ENCODE results near the gene ATP5PD.
"Not testable (repeated sequence)": the region's sequence is repeated elsewhere in the genome, so short reads cannot be mapped to it uniquely, and the experiment has no call there.

The ATP5PD gene

GRCh38 chr17:75051941-75052340 is 5.2 kb upstream of the ATP5PD start:
- TF ChIP-seq CTCF (IDR thresholded peaks at IDR 0.05; ENCODE audit: extremely low read depth, insufficient read depth, missing control alignments) = no peak
- in situ Hi-C loops (cut with MboI; ENCODE audit: low pct_unique_long_range_greater_than_20kb, low sequenced_read_pairs, unreplicated experiment) = no loop called here
- no peak for DNase-seq (ENCODE audit: low spot score)

- in situ Hi-C loops (cut with MboI; ENCODE audit: low pct_unique_long_range_greater_than_20kb, low sequenced_read_pairs, unreplicated experiment) = no loop called here
- no peak for TF ChIP-seq CTCF (IDR thresholded peaks at IDR 0.05; ENCODE audit: extremely low read depth, insufficient read depth, missing control alignments)
- DNase-seq (ENCODE audit: low spot score) = no peak
Observed at GRCh38 chr17:75049706-75050105, 2.9 kb upstream of the ATP5PD start.

DNA sequence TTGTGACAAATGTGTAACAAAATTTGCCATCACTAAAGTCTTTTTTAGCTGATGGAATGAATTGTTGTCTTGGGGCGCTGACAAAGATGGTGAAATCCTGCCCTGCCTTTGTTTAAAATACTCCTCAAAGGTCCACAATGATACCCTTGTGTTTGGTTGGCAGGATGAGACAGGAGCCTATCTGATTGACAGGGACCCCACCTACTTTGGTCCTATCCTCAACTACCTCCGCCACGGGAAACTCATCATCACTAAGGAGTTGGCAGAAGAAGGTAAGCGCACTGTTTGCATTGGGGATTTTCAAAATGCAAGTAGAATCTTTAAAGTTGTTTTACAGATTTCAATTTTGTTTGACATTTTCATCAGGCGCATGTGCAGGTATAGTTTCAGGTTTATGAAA is 2.3 kb upstream of the ATP5PD start:
- no peak for TF ChIP-seq CTCF (IDR thresholded peaks at IDR 0.05; ENCODE audit: extremely low read depth, insufficient read depth, missing control alignments)
- in situ Hi-C loops (cut with MboI; ENCODE audit: low pct_unique_long_range_greater_than_20kb, low sequenced_read_pairs, unreplicated experiment) = no loop called here
- DNase-seq (ENCODE audit: low spot score) = no peak

DNA sequence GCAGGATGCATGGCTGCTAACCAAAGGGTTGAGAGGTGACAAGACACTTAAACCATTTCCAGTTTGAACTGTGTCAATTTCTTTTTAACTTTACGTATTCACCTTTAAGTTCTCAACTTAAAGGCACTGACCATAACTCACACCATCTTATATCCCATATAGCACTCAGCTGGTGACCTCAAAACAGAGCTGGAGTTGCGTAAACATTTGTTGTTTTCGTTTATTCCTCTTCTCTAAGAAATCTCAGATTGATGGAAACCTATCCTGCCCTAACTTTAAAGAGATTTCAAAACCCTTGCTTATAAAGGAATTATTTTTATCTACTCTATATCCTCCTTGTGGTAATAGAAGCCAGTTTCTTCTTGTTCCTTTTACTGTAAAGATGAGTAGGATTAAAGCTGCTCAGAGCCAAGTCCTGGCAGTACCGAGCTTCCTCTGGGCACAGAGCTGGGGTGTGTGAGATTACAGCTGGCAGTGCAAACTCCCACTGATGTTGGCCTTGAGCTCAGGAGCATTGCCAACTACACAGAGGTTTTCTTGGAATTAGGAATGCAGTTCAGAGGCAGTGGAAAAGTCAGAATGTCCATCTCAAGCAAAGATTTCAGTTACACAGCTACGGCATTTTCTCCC is 1.6 kb upstream of the ATP5PD start:
- DNase-seq (ENCODE audit: low spot score) = no peak
- TF ChIP-seq CTCF (IDR thresholded peaks at IDR 0.05; ENCODE audit: extremely low read depth, insufficient read depth, missing control alignments) = no peak
- in situ Hi-C loops (cut with MboI; ENCODE audit: low pct_unique_long_range_greater_than_20kb, low sequenced_read_pairs, unreplicated experiment) = no loop called here

DNA sequence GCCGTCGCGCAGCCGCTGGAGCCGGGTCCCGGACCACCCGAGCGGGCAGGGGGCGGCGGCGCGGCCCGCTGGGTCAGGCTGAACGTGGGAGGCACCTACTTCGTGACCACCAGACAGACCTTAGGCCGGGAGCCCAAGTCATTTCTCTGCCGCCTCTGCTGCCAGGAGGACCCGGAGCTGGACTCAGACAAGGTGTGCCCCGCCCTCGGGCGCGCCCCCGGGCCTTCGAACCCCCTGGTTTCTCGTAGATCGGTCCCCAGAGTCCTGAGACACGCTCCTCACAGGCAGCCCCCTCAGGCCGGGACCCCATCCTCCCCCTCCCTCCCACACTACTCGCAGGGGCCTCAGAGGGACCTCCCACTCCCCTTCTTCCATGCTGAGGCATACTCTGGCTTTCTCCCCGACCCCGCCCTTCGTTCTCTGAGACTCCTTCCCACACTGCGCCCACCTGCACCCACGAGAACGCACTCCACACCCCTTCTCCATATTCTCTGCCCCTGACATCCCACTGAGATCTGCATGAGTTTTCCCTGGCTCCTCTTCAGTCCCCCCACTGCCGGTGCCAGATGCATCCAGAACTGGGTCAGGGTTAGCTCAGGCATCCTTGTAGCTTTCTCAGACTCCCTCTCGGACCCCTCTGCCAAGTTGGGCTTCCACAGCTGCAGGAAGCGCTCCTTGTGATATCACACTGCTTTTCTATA is 779 bp upstream of the ATP5PD start:
- in situ Hi-C loops (cut with MboI; ENCODE audit: low pct_unique_long_range_greater_than_20kb, low sequenced_read_pairs, unreplicated experiment) = no loop called here
- no peak for DNase-seq (ENCODE audit: low spot score)
- no peak for TF ChIP-seq CTCF (IDR thresholded peaks at IDR 0.05; ENCODE audit: extremely low read depth, insufficient read depth, missing control alignments)

DNA sequence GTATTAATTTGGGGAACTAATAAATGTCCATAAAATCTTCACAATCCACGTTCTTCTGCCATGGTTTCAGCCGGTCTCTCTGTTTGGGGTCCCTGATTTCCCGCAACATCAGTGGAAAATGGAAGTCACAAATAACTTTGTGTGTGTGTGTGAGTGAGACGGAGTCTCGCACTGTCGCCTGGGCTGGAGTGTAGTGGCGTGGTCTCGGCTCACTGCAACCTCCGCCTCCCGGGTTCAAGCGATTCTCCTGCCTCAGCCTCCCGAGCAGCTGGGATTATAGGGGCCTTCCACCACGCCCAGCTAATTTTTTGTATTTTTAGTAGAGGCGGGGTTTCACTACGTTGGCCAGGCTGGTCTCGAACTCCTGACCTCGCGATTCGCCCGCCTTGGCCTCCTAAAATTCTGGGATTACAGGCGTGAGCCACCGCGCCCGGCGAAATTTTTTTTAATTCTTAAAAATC is 793 bp downstream of the ATP5PD start:
- DNase-seq (ENCODE audit: low spot score); in situ Hi-C loops (cut with MboI; ENCODE audit: low pct_unique_long_range_greater_than_20kb, low sequenced_read_pairs, unreplicated experiment): not testable (repeated sequence)

DNA sequence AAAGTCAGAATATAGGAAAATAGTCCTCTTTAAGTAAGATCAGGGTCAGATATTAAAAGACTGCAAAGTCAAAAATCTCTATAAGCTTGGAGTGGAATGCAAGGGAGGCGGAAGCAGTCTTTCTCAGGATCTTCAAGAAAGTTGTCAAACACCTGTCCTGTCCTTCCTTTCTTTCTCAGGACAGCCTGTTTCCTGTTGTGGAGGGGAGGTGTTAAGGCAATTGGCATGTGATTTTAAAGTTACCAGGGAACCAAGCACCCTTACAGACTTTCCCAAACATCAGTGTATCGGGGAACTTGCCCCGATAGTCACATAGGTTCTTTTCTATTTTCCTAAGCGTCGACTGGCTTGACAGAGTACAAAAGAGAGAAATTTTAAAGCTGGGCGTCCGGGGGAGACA is 2.1 kb downstream of the ATP5PD start:
- in situ Hi-C loops (cut with MboI; ENCODE audit: low pct_unique_long_range_greater_than_20kb, low sequenced_read_pairs, unreplicated experiment) = no loop called here
- DNase-seq (ENCODE audit: low spot score) = no peak
- TF ChIP-seq CTCF (IDR thresholded peaks at IDR 0.05; ENCODE audit: extremely low read depth, insufficient read depth, missing control alignments) = no peak

GRCh38 chr17:75043789-75044188 is 3.0 kb downstream of the ATP5PD start:
- in situ Hi-C loops (cut with MboI; ENCODE audit: low pct_unique_long_range_greater_than_20kb, low sequenced_read_pairs, unreplicated experiment) = not testable (repeated sequence)

More at GRCh38 chr17:75043789-75044188, 3.0 kb downstream of the ATP5PD start:
- DNase-seq (ENCODE audit: low spot score) = not testable (repeated sequence)

Data from GM13977 (cell line).